Right lobe of liver (tissue), 4 donors: ENCODE data around the gene DUSP1.

Experiments
- POLR2A ChIP-seq: fragments of 450-650 bp; IDR thresholded peaks from one replicate; pipeline ENCODE4 v1.6.1; 2017; ENCODE audit warnings: antibody characterized with exemption, mild to moderate bottlenecking
- TF ChIP-seq, protein P1 (sequence below), 4 donors: fragments of 200-600 bp in 3 of 4; fragments of 450-650 bp in 1 of 4; IDR thresholded peaks; one replicate each; pipeline versions ENCODE4 v1.5.1 to v1.8.0; 2016 to 2022; ENCODE audit warnings: antibody characterized with exemption in 4 of 4, mild to moderate bottlenecking in 2 of 4
- donor health status: DM: no; HTN: no; CAD: no.
- donor health status: DM: no; HTN: no; CAD: no.
- donor health status: DM: no; HTN: yes; CAD: no.

- TF ChIP-seq, protein P1, sequence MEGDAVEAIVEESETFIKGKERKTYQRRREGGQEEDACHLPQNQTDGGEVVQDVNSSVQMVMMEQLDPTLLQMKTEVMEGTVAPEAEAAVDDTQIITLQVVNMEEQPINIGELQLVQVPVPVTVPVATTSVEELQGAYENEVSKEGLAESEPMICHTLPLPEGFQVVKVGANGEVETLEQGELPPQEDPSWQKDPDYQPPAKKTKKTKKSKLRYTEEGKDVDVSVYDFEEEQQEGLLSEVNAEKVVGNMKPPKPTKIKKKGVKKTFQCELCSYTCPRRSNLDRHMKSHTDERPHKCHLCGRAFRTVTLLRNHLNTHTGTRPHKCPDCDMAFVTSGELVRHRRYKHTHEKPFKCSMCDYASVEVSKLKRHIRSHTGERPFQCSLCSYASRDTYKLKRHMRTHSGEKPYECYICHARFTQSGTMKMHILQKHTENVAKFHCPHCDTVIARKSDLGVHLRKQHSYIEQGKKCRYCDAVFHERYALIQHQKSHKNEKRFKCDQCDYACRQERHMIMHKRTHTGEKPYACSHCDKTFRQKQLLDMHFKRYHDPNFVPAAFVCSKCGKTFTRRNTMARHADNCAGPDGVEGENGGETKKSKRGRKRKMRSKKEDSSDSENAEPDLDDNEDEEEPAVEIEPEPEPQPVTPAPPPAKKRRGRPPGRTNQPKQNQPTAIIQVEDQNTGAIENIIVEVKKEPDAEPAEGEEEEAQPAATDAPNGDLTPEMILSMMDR (IDR thresholded peaks at IDR 0.05): no peak
- TF ChIP-seq POLR2A: no peak
These were observed 30.2 kb upstream of the DUSP1 start for GRCh38 chr5:172801179-172801671.
